Loucy (cell line): Measurements from ENCODE around the gene RHOF.

ENCODE experiments used
- EZH2phosphoT487 ChIP-seq: fragments of 200-600 bp; IDR thresholded peaks from 2 replicates; pipeline ENCODE4 v1.6.1; 2018; ENCODE audit warnings: antibody characterized with exemption, mild to moderate bottlenecking, moderate library complexity, borderline replicate concordance
- TF ChIP-seq, protein P1 (sequence below): fragments of 200-600 bp; sonication (generic); conservative IDR thresholded peaks from 2 replicates; pipeline ENCODE4 v1.5.1; 2014; ENCODE audit warnings: mild to moderate bottlenecking, antibody characterized with exemption, low read length

DNA sequence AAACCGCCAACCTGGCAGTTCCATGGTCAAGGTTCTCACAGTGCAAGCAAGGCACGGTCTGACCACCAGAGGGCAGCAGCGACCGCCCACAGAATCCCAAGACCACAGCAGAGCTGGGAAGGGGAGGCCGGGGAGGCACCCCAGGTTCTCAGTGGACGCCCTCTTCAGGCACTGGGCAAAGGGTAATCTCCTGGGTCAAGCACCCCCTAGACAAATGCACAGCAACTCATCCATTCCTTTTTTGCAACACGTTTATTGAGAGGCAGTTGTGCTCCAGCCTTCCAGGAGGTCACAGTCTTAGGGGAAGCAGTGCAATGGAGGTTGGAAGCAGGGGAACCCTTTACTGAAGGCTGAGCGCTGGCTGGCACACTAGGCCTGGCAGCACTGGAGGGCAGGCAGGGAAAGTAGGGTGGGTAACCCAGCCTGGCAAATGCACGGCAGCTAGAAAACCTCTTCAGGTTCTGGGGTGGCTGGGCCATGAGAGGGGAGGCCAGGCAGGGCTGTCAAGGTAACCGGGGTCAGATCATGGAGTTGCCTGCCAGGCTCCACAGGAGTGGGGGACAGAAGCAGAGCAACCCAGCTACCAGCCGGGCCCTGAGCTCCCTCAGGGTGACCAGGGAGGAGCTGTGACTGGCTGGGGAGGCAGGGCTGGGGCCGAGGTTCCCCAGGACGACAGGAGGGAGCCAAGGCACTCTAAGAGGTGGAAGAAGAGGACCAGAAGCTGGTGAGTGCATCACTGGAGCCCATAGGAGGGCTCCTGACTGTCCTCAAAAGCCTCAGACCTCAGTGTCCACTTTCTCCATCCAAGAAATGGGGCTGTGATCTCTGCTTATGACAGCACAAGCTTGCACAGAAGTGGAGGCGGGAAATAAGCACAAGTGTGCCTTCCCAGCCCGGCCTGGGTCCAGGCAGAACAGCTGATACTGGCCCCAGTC is 1.8 kb upstream of the RHOF start:
- no peak for TF ChIP-seq EZH2phosphoT487
- TF ChIP-seq, protein P1, sequence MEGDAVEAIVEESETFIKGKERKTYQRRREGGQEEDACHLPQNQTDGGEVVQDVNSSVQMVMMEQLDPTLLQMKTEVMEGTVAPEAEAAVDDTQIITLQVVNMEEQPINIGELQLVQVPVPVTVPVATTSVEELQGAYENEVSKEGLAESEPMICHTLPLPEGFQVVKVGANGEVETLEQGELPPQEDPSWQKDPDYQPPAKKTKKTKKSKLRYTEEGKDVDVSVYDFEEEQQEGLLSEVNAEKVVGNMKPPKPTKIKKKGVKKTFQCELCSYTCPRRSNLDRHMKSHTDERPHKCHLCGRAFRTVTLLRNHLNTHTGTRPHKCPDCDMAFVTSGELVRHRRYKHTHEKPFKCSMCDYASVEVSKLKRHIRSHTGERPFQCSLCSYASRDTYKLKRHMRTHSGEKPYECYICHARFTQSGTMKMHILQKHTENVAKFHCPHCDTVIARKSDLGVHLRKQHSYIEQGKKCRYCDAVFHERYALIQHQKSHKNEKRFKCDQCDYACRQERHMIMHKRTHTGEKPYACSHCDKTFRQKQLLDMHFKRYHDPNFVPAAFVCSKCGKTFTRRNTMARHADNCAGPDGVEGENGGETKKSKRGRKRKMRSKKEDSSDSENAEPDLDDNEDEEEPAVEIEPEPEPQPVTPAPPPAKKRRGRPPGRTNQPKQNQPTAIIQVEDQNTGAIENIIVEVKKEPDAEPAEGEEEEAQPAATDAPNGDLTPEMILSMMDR, result peak; percentile 97
